ENCODE results near the gene SUSD6.

- TF ChIP-seq ZC3H11A (IDR thresholded peaks at IDR 0.05; ENCODE audit: low read depth, low read length) (no peak), E2F6 (IDR thresholded peaks at IDR 0.05; ENCODE audit: borderline replicate concordance in 1 of 2, extremely low read depth in 1 of 2, insufficient read depth in 1 of 2, insufficient read length in 1 of 2, low read depth in 1 of 2, low read length in 1 of 2, poor library complexity in 1 of 2, severe bottlenecking in 1 of 2) (no peak), RFX7 (CRISPR knock-in tag; IDR thresholded peaks at IDR 0.05) (no peak), CBX5 (IDR thresholded peaks at IDR 0.05; ENCODE audit: borderline replicate concordance, low read depth) (no peak), NFYB (IDR thresholded peaks at IDR 0.05; ENCODE audit: extremely low read depth, insufficient read length) (no peak), CTCF (IDR thresholded peaks at IDR 0.05 in 2 of 3, conservative IDR thresholded peaks at IDR 0.05 in 1 of 3; ENCODE audit: insufficient read depth in 2 of 3, low read depth in 1 of 3, low read length in 3 of 3) (no peak), KAT2B (IDR thresholded peaks at IDR 0.05; ENCODE audit: low read depth, low read length) (no peak), TCF7L2 (IDR thresholded peaks at IDR 0.05; ENCODE audit: low read depth, low read length) (no peak), FOXO4 (CRISPR knock-in tag; IDR thresholded peaks at IDR 0.05) (no peak)
Measured at GRCh38 chr14:69574954-69575295, 36.5 kb upstream of the SUSD6 start.
